Left colon (tissue), 2 donors: ENCODE measurements around the gene MAD1L1. TPM values are rescaled to one million over a fixed set of nuclear protein-coding genes. Genes with fewer than 3 reads are reported as not detected.
A peak's percentile ranks its signal among the peaks of the same experiment; 100 is the strongest.
"Not testable (repeated sequence)": the region's sequence is repeated elsewhere in the genome, so short reads cannot be mapped to it uniquely, and the experiment has no call there.

ENCODE experiments used
- ATAC-seq: fragments of 200-7000 bp; cut with Tn5 transposase; one replicate; pipeline ENCODE4 v1.9.1; 2020; ENCODE audit warnings: mild to moderate bottlenecking, moderate library complexity
- DNase-seq, 2 donors: peaks; one replicate each; pipeline ENCODE4 v3.0.0-alpha.2; 2020
- intact Hi-C, 2 donors: fragments of 100-400 bp; cut with DNase I in 1 of 2; cut with micrococcal nuclease in 1 of 2; formaldehyde crosslinking; loops; one replicate each; pipeline versions ENCODE4 v1.11.2 to v1.14.0; 2022; cut with DNase I, micrococcal nuclease
- total RNA-seq, 2 donors: library from RNA; stranded (reverse); fragmentation: NEBNext Ultra II Directional; extraction: Animal tissue kit (Norgen Biotek cat#: 25700); gene quantifications; one replicate each; pipeline ENCODE4 v1.2.1, GENCODE V29; 2021
- donor health status: DM: no; HTN: no; CAD: no.
- donor health status: DM: yes; HTN: yes; CAD: no.

Gene MAD1L1
- total RNA-seq, 2 donors from 2014 or later = 22.1 to 28.2 TPM

- intact Hi-C loops = no loop called here
- ATAC-seq (no peak), DNase-seq (no peak)
Observed at GRCh38 chr7:2000746-2001321, 231.9 kb downstream of the MAD1L1 start.

DNA sequence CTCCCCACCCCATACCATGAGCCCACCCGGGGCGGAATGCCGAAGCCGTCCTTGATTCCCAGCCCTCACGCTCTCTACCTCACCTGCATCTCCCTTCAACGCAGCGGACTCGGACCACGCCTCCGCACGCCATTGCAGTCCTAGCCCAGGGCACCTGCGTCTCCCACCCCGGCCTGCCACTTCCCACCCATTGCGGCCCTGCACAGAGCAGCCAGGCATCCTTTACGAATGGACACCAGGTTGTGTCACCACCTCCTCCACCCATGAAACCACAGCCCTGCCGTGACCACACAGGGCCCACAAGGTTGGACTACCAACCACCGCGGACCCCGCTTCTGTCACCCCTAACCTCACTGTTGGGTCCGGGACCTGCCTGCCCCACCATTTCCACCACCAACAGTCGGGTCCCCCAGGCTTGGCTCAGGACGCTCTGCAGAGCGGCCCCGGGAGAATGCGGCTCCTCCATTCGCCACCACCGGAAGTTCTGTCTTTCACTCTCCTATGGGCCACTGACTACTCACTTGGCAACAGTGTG is 232.5 kb downstream of the MAD1L1 start:
- no peak for ATAC-seq
- intact Hi-C loops = no loop called here
- no peak for DNase-seq

GRCh38 chr7:1999278-1999984 is 233.3 kb downstream of the MAD1L1 start:
- DNase-seq (no peak), ATAC-seq (no peak)
- intact Hi-C loops = no loop called here

GRCh38 chr7:1998146-1998545 is 234.6 kb downstream of the MAD1L1 start:
- ATAC-seq = no peak

GRCh38 chr7:1997537-1998076 is 235.1 kb downstream of the MAD1L1 start:
- intact Hi-C loops = no loop called here
- no peak for DNase-seq
- no peak for ATAC-seq

More at GRCh38 chr7:1998146-1998545, 234.6 kb downstream of the MAD1L1 start:
- DNase-seq = no peak
- intact Hi-C loops = no loop called here

GRCh38 chr7:1996816-1997215 is 235.9 kb downstream of the MAD1L1 start:
- intact Hi-C loops = no loop called here
- ATAC-seq (no peak), DNase-seq (no peak)

GRCh38 chr7:1995911-1996420 is 236.8 kb downstream of the MAD1L1 start:
- ATAC-seq, intact Hi-C loops, DNase-seq: not testable (repeated sequence)

- ATAC-seq = no peak
- intact Hi-C loops = no loop called here
- DNase-seq = no peak
Observed at GRCh38 chr7:1995426-1995825, 237.3 kb downstream of the MAD1L1 start.

DNA sequence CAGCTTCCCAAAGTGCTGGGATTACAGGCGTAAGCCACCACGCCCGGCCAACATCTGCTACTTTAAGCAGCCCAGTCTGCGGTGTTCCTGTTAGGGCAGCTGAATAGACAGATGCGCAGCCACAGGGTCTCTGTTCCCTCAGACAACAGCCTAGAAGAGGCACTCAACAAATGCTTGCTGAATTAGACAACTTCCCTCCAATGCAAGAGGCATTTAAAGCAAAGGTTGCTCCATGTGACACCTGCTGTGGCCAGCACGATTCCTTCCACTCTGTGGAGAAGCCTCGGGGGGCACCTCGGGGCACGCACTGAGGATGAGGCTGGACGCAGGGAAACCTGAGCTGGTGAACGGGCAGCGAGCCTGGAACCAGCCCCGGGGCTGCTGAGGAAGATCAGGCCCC is 237.8 kb downstream of the MAD1L1 start:
- intact Hi-C loops = no loop called here
- DNase-seq (no peak), ATAC-seq (no peak)

GRCh38 chr7:1993776-1994740 is 238.7 kb downstream of the MAD1L1 start:
- intact Hi-C loops = no loop called here
- no peak for DNase-seq
- ATAC-seq = no peak

GRCh38 chr7:1993031-1993695 is 239.6 kb downstream of the MAD1L1 start:
- DNase-seq = no peak
- intact Hi-C loops = no loop called here
- peak; percentile 30 for ATAC-seq

GRCh38 chr7:1992554-1992953 is 240.2 kb downstream of the MAD1L1 start:
- ATAC-seq (no peak), DNase-seq (no peak)
- intact Hi-C loops = no loop called here

GRCh38 chr7:1990001-1990670 is 242.6 kb downstream of the MAD1L1 start:
- ATAC-seq = no peak
- intact Hi-C loops = no loop called here
- DNase-seq = no peak

- no peak for ATAC-seq
Observed at GRCh38 chr7:1989049-1989860, 243.5 kb downstream of the MAD1L1 start.

DNA sequence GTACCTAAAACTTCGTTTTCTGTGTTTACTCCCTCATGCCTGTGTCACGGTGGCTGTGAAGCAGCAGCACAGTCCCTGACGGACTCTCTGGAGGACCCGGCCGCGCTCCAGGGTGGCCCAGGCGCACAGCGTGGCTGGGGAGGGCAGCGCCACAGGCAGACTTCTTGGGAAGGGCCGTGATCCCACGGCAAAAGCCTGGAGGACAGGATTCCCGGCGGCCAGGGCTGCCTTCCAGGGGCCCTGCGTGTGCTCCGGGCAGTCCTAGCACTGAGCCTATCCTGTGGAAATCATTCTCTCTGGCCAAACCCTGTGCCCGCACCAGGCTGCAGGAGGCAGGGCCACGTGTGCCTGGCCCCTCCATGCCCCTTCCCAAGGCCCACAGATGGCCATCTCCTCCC is 244.2 kb downstream of the MAD1L1 start:
- intact Hi-C loops = no loop called here
- ATAC-seq = no peak
- DNase-seq = no peak

More at GRCh38 chr7:1989049-1989860, 243.5 kb downstream of the MAD1L1 start:
- DNase-seq = no peak
- intact Hi-C loops = no loop called here

DNA sequence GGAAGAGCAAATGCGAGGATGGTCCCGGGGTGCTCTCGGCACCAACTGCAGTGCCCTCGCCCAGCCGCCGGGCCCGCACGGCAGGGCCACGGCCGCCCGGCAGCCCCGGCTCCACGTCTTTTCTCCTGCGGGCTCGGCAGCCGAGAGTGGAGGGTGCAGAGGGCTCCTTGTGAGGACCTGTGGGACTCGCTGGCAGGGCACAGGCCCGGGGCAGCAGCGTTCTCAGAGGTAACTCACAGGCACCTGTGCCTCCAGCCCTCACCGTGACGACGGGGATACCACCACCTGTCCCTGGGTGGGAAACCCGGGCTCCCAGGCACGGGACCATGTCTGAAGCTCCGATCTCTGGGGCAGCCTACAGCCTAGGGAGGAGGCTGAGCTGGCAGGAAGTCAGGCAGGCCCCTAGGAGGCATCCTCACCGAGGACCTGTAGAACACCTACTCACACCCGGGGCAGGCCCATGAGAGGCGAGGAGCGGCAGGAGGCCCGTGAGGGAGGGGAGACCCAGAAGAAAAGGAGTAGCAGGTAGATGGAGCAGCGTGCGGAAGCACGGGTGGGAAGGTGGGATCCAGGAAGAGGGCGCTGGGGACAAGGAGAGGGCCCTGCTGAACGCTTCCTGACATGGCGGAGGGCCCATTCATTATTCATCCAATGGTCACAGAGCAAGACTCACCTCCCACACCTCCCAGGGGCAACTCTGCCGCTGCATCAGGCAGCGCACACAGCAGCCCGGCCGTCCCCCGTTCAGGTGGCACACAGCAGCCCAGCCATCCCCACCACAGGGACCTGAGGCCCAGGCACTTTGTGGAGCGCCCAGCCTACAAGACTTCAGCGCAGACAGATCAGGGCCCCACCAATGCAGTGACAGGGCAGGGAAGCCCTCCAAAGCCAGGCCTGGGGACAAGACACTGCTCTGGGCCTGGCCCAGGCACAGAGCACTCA is 244.9 kb downstream of the MAD1L1 start:
- intact Hi-C loops = no loop called here
- ATAC-seq (no peak), DNase-seq (no peak)
